Left lung (tissue), 10 donors: ENCODE measurements around the gene GPR15LG. TPM values are rescaled to one million over a fixed set of nuclear protein-coding genes. Genes with fewer than 3 reads are reported as not detected.

Source experiments
- ATAC-seq: fragments of 200-7000 bp; cut with Tn5 transposase; one replicate; pipeline ENCODE4 v1.9.1; 2020; ENCODE audit warnings: moderate library complexity
- DNase-seq, 4 donors: peaks; one replicate each; pipeline ENCODE4 v3.0.0-alpha.2; 2013 to 2020
- H3K27ac ChIP-seq, 2 donors: fragments of 200-600 bp; sonication (generic) in 1 of 2; one replicate each; pipeline versions ENCODE4 v1.5.0 to v1.8.0; 2020 to 2021
- H3K27me3 ChIP-seq, 2 donors: fragments of 200-600 bp; sonication (generic) in 1 of 2; one replicate each; pipeline versions ENCODE4 v1.5.0 to v1.8.0; 2020 to 2021
- H3K36me3 ChIP-seq, 2 donors: fragments of 200-600 bp; sonication (generic) in 1 of 2; one replicate each; pipeline versions ENCODE4 v1.5.0 to v1.8.0; 2020 to 2021
- H3K4me1 ChIP-seq, 2 donors: fragments of 200-600 bp; one replicate each; pipeline ENCODE4 v1.8.0; 2021
- H3K4me3 ChIP-seq, 2 donors: fragments of 200-600 bp; sonication (generic) in 1 of 2; one replicate each; pipeline versions ENCODE4 v1.5.0 to v1.8.0; 2020 to 2021; ENCODE audit warnings: mild to moderate bottlenecking in 1 of 2
- H3K9me3 ChIP-seq, 2 donors: fragments of 200-600 bp; sonication (generic) in 1 of 2; one replicate each; pipeline versions ENCODE4 v1.5.0 to v1.8.0; 2020 to 2021
- intact Hi-C, 2 donors: fragments of 100-400 bp; cut with DNase I; formaldehyde crosslinking; loops; one replicate each; pipeline versions ENCODE4 v1.11.2 to v1.14.2; 2022
- polyA plus RNA-seq, 6 donors: library from polyadenylated mRNA; unstranded; fragments of 120-200 nt; gene quantifications; one replicate each; pipeline ENCODE4 v1.2.1, GENCODE V29; 2013; ENCODE audit not compliant: insufficient read length in 6 of 6
- total RNA-seq, 2 donors: library from RNA; stranded (reverse); fragmentation: NEBNext Ultra II Directional; extraction: Animal tissue kit (Norgen Biotek cat#: 25700); gene quantifications; one replicate each; pipeline ENCODE4 v1.2.1, GENCODE V29; 2021
- TF ChIP-seq, protein P1 (sequence below), 2 donors: fragments of 200-600 bp; sonication (generic) in 1 of 2; IDR thresholded peaks; one replicate each; pipeline versions ENCODE4 v1.5.0 to v1.8.0; 2021; ENCODE audit warnings: antibody characterized with exemption in 2 of 2
- donor health status: DM: no; HTN: yes; CAD: no.
- donor health status: DM: no; HTN: no; CAD: no.

The GPR15LG gene
- total and polyA plus RNA-seq, 8 donors, result not detected

DNA sequence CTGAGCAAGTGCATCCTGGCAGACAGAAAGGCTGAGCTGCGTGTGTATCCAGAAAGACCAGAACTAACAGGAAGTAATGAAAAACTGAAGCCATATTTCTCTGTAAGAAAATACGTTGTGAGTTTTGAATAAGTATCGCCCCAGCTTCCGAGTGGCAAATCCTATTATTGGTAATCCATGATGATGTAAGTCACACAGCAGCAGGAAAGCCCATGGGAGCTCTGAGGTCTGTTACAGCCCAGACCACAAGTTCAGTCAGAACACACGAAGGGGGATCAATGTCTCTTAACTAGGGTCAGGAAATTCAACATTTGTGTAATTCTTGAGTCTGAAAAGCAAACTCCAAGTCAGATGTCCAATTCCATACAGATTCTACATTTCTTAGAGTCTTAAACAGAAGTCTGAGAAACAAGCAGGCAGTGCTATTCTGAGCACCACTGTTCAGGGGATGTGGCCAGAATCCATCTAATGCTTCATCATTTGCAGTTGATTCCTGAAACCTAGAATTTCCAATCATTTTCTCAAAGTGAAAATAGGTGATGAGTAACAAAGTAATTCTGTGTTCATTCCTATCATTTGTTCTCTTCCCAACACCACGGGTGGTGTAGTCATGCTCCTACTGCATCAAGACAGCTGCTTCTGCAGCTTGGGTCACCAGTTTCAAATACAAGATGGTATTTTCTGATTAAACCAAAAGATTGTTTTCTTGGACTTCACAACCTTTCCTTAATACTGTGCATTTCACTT is 52.0 kb downstream of the GPR15LG start, which contains the start of gene LRIT2:
Gene LRIT2 (minus strand): TSS at position 118 of the 747 bp plus-strand sequence. CDS start 24 bp downstream, at position 94.
- Histone ChIP-seq H3K27ac (no peak within 1 kb of the TSS), H3K4me3 (no peak within 1 kb of the TSS), H3K9me3 (no peaks in the 10 kb centered on the region), H3K4me1 (no peaks in the 10 kb centered on the region), H3K27me3 (peaks cover 0 to 21% of the 10 kb centered on the region in 2 donors), H3K36me3 (no peaks in the 10 kb centered on the region)
- TF ChIP-seq, protein P1, sequence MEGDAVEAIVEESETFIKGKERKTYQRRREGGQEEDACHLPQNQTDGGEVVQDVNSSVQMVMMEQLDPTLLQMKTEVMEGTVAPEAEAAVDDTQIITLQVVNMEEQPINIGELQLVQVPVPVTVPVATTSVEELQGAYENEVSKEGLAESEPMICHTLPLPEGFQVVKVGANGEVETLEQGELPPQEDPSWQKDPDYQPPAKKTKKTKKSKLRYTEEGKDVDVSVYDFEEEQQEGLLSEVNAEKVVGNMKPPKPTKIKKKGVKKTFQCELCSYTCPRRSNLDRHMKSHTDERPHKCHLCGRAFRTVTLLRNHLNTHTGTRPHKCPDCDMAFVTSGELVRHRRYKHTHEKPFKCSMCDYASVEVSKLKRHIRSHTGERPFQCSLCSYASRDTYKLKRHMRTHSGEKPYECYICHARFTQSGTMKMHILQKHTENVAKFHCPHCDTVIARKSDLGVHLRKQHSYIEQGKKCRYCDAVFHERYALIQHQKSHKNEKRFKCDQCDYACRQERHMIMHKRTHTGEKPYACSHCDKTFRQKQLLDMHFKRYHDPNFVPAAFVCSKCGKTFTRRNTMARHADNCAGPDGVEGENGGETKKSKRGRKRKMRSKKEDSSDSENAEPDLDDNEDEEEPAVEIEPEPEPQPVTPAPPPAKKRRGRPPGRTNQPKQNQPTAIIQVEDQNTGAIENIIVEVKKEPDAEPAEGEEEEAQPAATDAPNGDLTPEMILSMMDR (IDR thresholded peaks at IDR 0.05), result no peak
- intact Hi-C loops, result no loop called here
- no peak for ATAC-seq
- no peak for DNase-seq

DNA sequence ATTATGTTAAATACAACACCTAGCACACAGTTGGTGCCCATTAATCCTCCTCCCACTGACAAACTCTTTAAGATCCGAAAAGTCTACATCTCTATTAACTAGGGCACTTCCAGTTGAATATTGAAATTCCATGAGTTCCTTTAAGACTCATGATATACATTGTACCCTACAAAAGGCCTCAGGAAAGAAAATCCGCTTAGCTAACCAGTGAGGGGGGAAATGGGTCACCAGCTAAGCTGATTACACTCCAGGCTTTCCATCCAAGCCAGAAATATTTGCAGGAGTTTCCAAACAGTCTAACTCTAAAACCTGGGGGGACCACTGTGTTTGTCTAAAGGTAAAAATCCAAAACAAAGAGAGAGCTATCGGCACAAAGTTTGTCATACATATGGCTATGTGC is 53.0 kb downstream of the GPR15LG start:
- Histone ChIP-seq H3K27ac (no peak overlapping the region), H3K4me3 (no peak overlapping the region), H3K36me3 (no peaks in the 10 kb centered on the region), H3K9me3 (no peaks in the 10 kb centered on the region), H3K27me3 (peaks cover 0 to 21% of the 10 kb centered on the region in 2 donors), H3K4me1 (no peaks in the 10 kb centered on the region)
- TF ChIP-seq, protein P1 (IDR thresholded peaks at IDR 0.05), result no peak
- DNase-seq (no peak), ATAC-seq (no peak)
- intact Hi-C loops, result no loop called here

DNA sequence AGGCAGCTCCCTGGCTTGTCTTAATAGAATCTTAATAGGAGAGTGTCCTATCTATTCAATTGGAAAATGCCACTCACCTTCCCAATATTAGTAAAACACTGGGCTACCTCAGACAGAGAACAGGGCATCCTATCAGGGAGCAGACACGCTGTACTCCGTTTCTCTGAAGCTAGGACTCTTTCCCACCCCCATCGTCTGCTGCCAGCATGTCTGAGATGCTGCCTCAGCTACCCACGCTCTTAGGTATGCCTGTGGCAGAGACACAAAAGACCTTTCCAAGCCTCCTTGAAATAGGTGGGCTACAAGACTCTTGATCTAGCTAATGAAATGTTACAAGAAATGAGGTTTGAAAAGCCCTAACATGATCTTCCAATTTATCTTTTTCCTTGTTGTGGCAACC is 54.2 kb downstream of the GPR15LG start:
- H3K9me3 ChIP-seq, result no peaks in the 10 kb centered on the region
- intact Hi-C loops, result no loop called here
- TF ChIP-seq, protein P1 (IDR thresholded peaks at IDR 0.05), result no peak
- ATAC-seq (no peak), DNase-seq (no peak)
- H3K4me3 ChIP-seq, result no peak overlapping the region
- peaks cover 0 to 13% of the 10 kb centered on the region in 2 donors for H3K27me3 ChIP-seq
- no peak overlapping the region for H3K27ac ChIP-seq
- H3K4me1 ChIP-seq, result no peaks in the 10 kb centered on the region
- H3K36me3 ChIP-seq, result no peaks in the 10 kb centered on the region

DNA sequence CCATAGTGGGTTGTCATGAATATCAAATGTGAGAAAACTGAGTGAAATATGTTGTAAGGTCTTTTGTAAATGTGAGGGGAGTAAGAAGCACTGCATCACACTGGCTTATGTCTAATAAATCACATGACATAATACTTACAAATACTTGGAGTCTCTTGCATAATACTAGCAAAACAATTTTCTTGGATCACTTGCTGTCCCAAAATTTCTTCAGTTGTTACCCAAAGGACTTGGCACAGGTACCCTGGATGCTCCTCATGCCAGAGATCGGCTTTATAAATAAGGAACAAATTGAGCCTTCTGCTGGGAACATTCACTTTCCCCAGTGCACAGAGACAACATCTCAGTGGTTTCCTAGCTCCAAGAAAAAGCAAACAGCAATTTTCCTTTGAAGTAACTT is 56.8 kb downstream of the GPR15LG start:
- H3K4me3 ChIP-seq, result no peak overlapping the region
- H3K27ac ChIP-seq, result no peak overlapping the region
- no peaks in the 10 kb centered on the region for H3K4me1 ChIP-seq
- no peaks in the 10 kb centered on the region for H3K36me3 ChIP-seq
- peaks cover 0 to 2% of the 10 kb centered on the region in 2 donors for H3K27me3 ChIP-seq
- intact Hi-C loops, result no loop called here
- ATAC-seq (no peak), DNase-seq (no peak)
- TF ChIP-seq, protein P1 (IDR thresholded peaks at IDR 0.05), result no peak
- no peaks in the 10 kb centered on the region for H3K9me3 ChIP-seq

DNA sequence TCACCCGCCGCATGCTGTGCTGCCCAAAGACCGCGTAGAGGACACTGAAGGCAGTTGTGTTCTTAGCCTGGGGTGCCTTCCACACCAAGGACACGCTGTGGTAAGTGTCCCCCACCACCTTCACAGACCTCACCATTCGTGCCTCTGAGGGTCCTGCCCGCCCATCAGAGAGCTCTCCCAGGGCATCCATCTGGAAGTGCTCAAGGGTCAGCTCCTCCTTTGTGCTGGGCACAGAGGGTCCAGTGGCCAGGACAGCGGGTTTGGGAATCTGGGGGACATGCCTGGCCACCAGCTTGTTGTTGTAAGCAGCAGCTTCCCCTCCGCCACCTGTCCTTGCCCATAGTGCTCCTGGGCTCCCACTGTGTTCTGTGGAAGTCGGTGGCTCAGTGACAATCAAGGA is 58.8 kb downstream of the GPR15LG start:
- TF ChIP-seq, protein P1 (IDR thresholded peaks at IDR 0.05), result no peak
- DNase-seq, result no peak
- intact Hi-C loops, result no loop called here
- Histone ChIP-seq H3K27ac (no peak overlapping the region), H3K9me3 (no peaks in the 10 kb centered on the region), H3K36me3 (no peaks in the 10 kb centered on the region), H3K4me3 (no peak overlapping the region), H3K27me3 (peaks cover 0 to 19% of the 10 kb centered on the region in 2 donors), H3K4me1 (no peaks in the 10 kb centered on the region)
- ATAC-seq, result no peak
